ENCODE data around the gene EZR. TPM values are rescaled to one million over a fixed set of nuclear protein-coding genes. Genes with fewer than 3 reads are reported as not detected.

Gene EZR
- total and polyA plus RNA-seq, 9 of the 15 experiments (the other 6 are each of a cell fraction or from before 2014, with no cell fraction given) = 36.5 to 162 (median 104) TPM

DNA sequence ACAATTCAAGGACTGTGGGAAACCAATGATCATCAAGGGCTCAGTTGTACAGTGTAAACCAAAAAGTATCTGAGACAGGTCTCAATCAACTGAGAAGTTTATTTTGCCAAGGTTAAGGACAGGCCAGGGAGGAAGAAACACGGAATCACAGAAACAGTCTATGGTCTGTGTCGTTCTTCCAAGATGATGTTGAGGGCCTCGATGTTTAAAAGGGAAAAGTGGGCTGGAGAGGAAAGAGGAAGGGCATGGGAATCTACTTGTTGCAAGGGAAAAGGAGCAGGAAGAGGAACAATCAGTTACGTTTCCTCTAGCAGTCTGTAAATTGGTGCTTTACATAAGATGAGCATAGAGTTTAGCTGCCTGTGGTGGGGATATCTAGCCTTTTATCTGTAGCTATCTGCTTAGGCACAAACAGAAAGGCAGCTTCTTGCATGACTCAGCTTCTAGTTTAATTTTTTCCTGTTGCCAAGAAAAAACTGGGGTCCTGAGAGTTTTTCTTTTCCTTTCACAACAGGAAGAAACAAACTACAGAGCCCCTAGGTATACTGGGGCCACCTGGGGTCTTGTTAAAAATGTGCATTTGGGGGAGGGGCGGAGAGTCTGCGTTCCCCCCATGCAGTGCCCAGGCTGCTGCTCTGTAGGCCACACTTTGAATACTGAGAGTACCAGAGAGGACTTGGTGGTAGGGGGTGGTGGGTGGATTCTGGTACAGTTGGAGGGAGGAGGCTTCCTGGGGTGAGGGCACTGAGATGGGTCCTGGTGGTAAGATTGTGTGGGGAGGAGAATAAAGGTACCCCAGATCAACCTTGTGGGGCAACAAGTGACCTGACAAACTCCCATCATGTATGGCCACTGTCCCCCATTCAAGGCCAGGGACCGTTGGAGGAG, 35.3 kb upstream of the EZR start (continued):
- TF ChIP-seq, protein P1, sequence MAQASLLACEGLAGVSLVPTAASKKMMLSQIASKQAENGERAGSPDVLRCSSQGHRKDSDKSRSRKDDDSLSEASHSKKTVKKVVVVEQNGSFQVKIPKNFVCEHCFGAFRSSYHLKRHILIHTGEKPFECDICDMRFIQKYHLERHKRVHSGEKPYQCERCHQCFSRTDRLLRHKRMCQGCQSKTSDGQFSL (CRISPR knock-in tag; IDR thresholded peaks at IDR 0.05) = no peak
- TF ChIP-seq, protein P1 (tag; IDR thresholded peaks at IDR 0.05) = peak in 1 of 2 experiments; percentile 66; a peak in 1 of 4 replicates
- TF ChIP-seq, protein P2, sequence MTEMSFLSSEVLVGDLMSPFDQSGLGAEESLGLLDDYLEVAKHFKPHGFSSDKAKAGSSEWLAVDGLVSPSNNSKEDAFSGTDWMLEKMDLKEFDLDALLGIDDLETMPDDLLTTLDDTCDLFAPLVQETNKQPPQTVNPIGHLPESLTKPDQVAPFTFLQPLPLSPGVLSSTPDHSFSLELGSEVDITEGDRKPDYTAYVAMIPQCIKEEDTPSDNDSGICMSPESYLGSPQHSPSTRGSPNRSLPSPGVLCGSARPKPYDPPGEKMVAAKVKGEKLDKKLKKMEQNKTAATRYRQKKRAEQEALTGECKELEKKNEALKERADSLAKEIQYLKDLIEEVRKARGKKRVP (CRISPR knock-in tag; IDR thresholded peaks at IDR 0.05) = peak; percentile 34; the same call in 1 of the 2 replicates
- TF ChIP-seq ETS2 (tag; IDR thresholded peaks at IDR 0.05; ENCODE audit: borderline replicate concordance, poor library complexity, severe bottlenecking) = no peak
- TF ChIP-seq CBX5 (IDR thresholded peaks at IDR 0.05; ENCODE audit: borderline replicate concordance, low read depth) = no peak
- no peak for TF ChIP-seq ZC3H8 (IDR thresholded peaks at IDR 0.05)
- 0 out of 2 replicates have a peak, but pooled peaks have one; percentile 39 for TF ChIP-seq PTTG1 (tag; IDR thresholded peaks at IDR 0.05; ENCODE audit: low read depth)
- TF ChIP-seq TARDBP (IDR thresholded peaks at IDR 0.05) = no peak
- TF ChIP-seq, protein P3, sequence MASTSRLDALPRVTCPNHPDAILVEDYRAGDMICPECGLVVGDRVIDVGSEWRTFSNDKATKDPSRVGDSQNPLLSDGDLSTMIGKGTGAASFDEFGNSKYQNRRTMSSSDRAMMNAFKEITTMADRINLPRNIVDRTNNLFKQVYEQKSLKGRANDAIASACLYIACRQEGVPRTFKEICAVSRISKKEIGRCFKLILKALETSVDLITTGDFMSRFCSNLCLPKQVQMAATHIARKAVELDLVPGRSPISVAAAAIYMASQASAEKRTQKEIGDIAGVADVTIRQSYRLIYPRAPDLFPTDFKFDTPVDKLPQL (IDR thresholded peaks at IDR 0.05; ENCODE audit: extremely low read depth, insufficient read length) = no peak
- peak; percentile 63; the same call in 1 of the 2 replicates for TF ChIP-seq TOE1 (IDR thresholded peaks at IDR 0.05; ENCODE audit: borderline replicate concordance)
- TF ChIP-seq TOE1 (CRISPR knock-in tag; IDR thresholded peaks at IDR 0.05; ENCODE audit: borderline replicate concordance, low read depth) = no peak
- TF ChIP-seq SMAD4 (CRISPR knock-in tag; conservative IDR thresholded peaks at IDR 0.05) = peak; percentile 60; the same call in 1 of the 2 replicates
- TF ChIP-seq NFRKB (IDR thresholded peaks at IDR 0.05; ENCODE audit: low read depth) = peak; percentile 84
- 0 out of 2 replicates have a peak, but pooled peaks have one; percentile 1 for TF ChIP-seq ZNF41 (CRISPR knock-in tag; conservative IDR thresholded peaks at IDR 0.05)
- TF ChIP-seq BRD9 (IDR thresholded peaks at IDR 0.05; ENCODE audit: low read depth, partially characterized antibody) = peak; percentile 96
- peak; percentile 54; the same call in 1 of the 2 replicates for TF ChIP-seq ZNF766 (CRISPR knock-in tag; conservative IDR thresholded peaks at IDR 0.05)
- TF ChIP-seq BCOR (IDR thresholded peaks at IDR 0.05) = peak; percentile 59; the same call in 1 of the 2 replicates
- TF ChIP-seq, protein P4, sequence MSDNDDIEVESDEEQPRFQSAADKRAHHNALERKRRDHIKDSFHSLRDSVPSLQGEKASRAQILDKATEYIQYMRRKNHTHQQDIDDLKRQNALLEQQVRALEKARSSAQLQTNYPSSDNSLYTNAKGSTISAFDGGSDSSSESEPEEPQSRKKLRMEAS (CRISPR knock-in tag; IDR thresholded peaks at IDR 0.05) = no peak
- no peak for TF ChIP-seq ZNF274 (IDR thresholded peaks at IDR 0.05; ENCODE audit: borderline replicate concordance, low read depth, low read length)
- peak; percentile 34; the same call in 1 of the 2 replicates for TF ChIP-seq E2F3 (CRISPR knock-in tag; IDR thresholded peaks at IDR 0.05)
- peak; percentile 68; the same call in 1 of the 2 replicates for TF ChIP-seq DMBX1 (CRISPR knock-in tag; IDR thresholded peaks at IDR 0.05; ENCODE audit: borderline replicate concordance)
- TF ChIP-seq NR2C1 (IDR thresholded peaks at IDR 0.05) = no peak
- peak; percentile 29; the same call in 1 of the 2 replicates for TF ChIP-seq NR2C1 (tag; IDR thresholded peaks at IDR 0.05)
- peak; percentile 67 for TF ChIP-seq EP400 (IDR thresholded peaks at IDR 0.05)
- TF ChIP-seq FOXK1 (CRISPR knock-in tag; IDR thresholded peaks at IDR 0.05; ENCODE audit: borderline replicate concordance) = no peak
